Kidney (tissue), 14 donors: ENCODE results near the gene TXNDC2. TPM values are rescaled to one million over a fixed set of nuclear protein-coding genes. Genes with fewer than 3 reads are reported as not detected.

Experiments
- DNase-seq, 5 donors: peaks; one replicate each; pipeline ENCODE4 v3.0.0-alpha.2; 2013 to 2020
- FAIRE-seq: peaks from 2 replicates; lab custom pipeline; 2012; peaks lifted over from hg19 to GRCh38; lab: Jason Lieb, UNC
- H3K27ac ChIP-seq, 2 donors: one replicate each; pipeline ENCODE4 v1.7.0; 2013; ENCODE audit warnings: low read depth in 2 of 2, low read length in 2 of 2, inconsistent platforms in 1 of 2
- H3K27me3 ChIP-seq: one replicate; pipeline ENCODE4 v1.7.1; 2013; ENCODE audit warnings: low read length, inconsistent platforms; ENCODE audit not compliant: control insufficient read depth, insufficient read depth
- H3K36me3 ChIP-seq, 3 donors: one replicate each; pipeline versions ENCODE4 v1.7.0 to v1.7.1; 2013; ENCODE audit warnings: low read length in 3 of 3, control low read depth in 1 of 3, inconsistent platforms in 1 of 3; ENCODE audit not compliant: insufficient read depth in 3 of 3, control insufficient read depth in 2 of 3
- H3K4me1 ChIP-seq, 3 donors: one replicate each; pipeline versions ENCODE4 v1.7.0 to v1.7.1; 2013; ENCODE audit warnings: low read length in 3 of 3, inconsistent platforms in 1 of 3, low read depth in 1 of 3; ENCODE audit not compliant: control insufficient read depth in 2 of 3, insufficient read depth in 2 of 3
- H3K4me3 ChIP-seq, 3 donors: one replicate each; pipeline versions ENCODE4 v1.7.0 to v1.8.1; 2013; ENCODE audit warnings: low read length in 3 of 3, control low read depth in 1 of 3, inconsistent platforms in 1 of 3
- H3K9ac ChIP-seq, 3 donors: one replicate each; pipeline versions ENCODE4 v1.7.0 to v1.7.1; 2013; ENCODE audit warnings: low read length in 3 of 3, control low read depth in 1 of 3, inconsistent platforms in 1 of 3
- H3K9me3 ChIP-seq, 3 donors: one replicate each; pipeline versions ENCODE4 v1.7.0 to v1.7.1; 2013; ENCODE audit warnings: low read length in 3 of 3, control low read depth in 1 of 3, inconsistent platforms in 1 of 3; ENCODE audit not compliant: control insufficient read depth in 2 of 3, insufficient read depth in 1 of 3
- CTCF ChIP-seq: IDR thresholded peaks from 3 replicates; pipeline ENCODE4 v1.5.1; 2012; ENCODE audit warnings: mild to moderate bottlenecking, moderate library complexity, borderline replicate concordance; ENCODE audit not compliant: insufficient read depth; ENCODE audit errors: extremely low read depth
- intact Hi-C: fragments of 100-400 bp; cut with DNase I; formaldehyde crosslinking; loops from one replicate; pipeline ENCODE4 v1.11.1; 2022
- polyA plus RNA-seq: library from polyadenylated mRNA; stranded (reverse); fragments of 350-450 nt; fragmentation: Illumina TruSeq; extraction: RNeasy Lipid Tissue Mini Kit (QIAGEN cat#74804); gene quantifications from one replicate; pipeline ENCODE4 v1.2.3, GENCODE V29; 2014; ENCODE audit warnings: low read depth, low replicate concordance; ENCODE audit not compliant: insufficient read depth
- total RNA-seq: library from RNA; stranded (reverse); fragmentation: NEBNext Ultra II Directional; extraction: Animal tissue kit (Norgen Biotek cat#: 25700); gene quantifications from one replicate; pipeline ENCODE4 v1.2.1, GENCODE V29; 2021
- donor health status: control.
- donor health status: control.
- donor health status: control.
- donor health status: control.
- donor health status: control.
- donor health status: DM: yes; HTN: yes; CAD: no.
- donor health status: Normal renal cell carcinoma (clear cell type).

TXNDC2 gene
- total and polyA plus RNA-seq, 2 donors from 2014 or later = 0.16 TPM; not detected in 1

GRCh38 chr18:9916808-9917207 lies 31.0 kb downstream of the TXNDC2 start:
- intact Hi-C loops = no loop called here
- H3K27me3 ChIP-seq = no peaks in the 10 kb centered on the region
- peak overlapping the region in 2 of 3 donors; percentile 91 to 92 for H3K4me3 ChIP-seq
- H3K36me3 ChIP-seq = no peaks in the 10 kb centered on the region
- DNase-seq = no peak
- FAIRE-seq = no peak
- H3K9me3 ChIP-seq = no peaks in the 10 kb centered on the region
- peaks cover 8 to 25% (median 20%) of the 10 kb centered on the region in 3 donors for H3K4me1 ChIP-seq
- no peak for TF ChIP-seq CTCF
- H3K27ac ChIP-seq = peak overlapping the region in 1 of 2 donors; percentile 97
- H3K9ac ChIP-seq = no peak overlapping the region

- Histone ChIP-seq H3K36me3 (no peaks in the 10 kb centered on the region), H3K27me3 (no peaks in the 10 kb centered on the region), H3K9ac (no peak overlapping the region), H3K27ac (no peak overlapping the region), H3K4me3 (peak overlapping the region in 1 of 3 donors; percentile 33), H3K4me1 (peaks cover 8 to 27% (median 16%) of the 10 kb centered on the region in 3 donors), H3K9me3 (no peaks in the 10 kb centered on the region)
- DNase-seq = no peak
- intact Hi-C loops = no loop called here
- no peak for TF ChIP-seq CTCF
- no peak for FAIRE-seq
Observed at GRCh38 chr18:9918016-9918680, 32.4 kb downstream of the TXNDC2 start.

GRCh38 chr18:9919564-9920232 lies 33.9 kb downstream of the TXNDC2 start:
- H3K27me3 ChIP-seq = no peaks in the 10 kb centered on the region
- H3K4me3 ChIP-seq = peak overlapping the region in 1 of 3 donors; percentile 1
- peaks cover 8 to 33% (median 16%) of the 10 kb centered on the region in 3 donors for H3K4me1 ChIP-seq
- intact Hi-C loops = no loop called here
- H3K36me3 ChIP-seq = no peaks in the 10 kb centered on the region
- no peak for TF ChIP-seq CTCF
- no peak overlapping the region for H3K27ac ChIP-seq
- FAIRE-seq (no peak), DNase-seq (no peak)
- H3K9ac ChIP-seq = no peak overlapping the region
- no peaks in the 10 kb centered on the region for H3K9me3 ChIP-seq
